B cell (primary cell): ENCODE measurements around the gene CASZ1. TPM values are rescaled to one million over a fixed set of nuclear protein-coding genes. Genes with fewer than 3 reads are reported as not detected.

Experiments
- ATAC-seq: fragments of 200-7000 bp; cut with Tn5 transposase; one replicate; pipeline ENCODE4 v1.10.0; 2021; ENCODE audit warnings: low read depth, mild to moderate bottlenecking, moderate number of reproducible peaks, moderate library complexity
- CTCF ChIA-PET: fragments of 350-600 bp; sonication (Branson Sonifier 250); formaldehyde crosslinking; loops from one replicate; lab custom pipeline; 2021; ENCODE audit warnings: antibody characterized with exemption, inconsistent platforms; lab: Charles Lee
- POLR2A ChIA-PET: fragments of 350-600 bp; sonication (Branson Sonifier 250); formaldehyde crosslinking; loops from one replicate; lab custom pipeline; 2021; ENCODE audit warnings: antibody characterized with exemption; lab: Charles Lee
- DNase-seq: peaks from one replicate; pipeline ENCODE4 v3.0.0; 2013
- H2AFZ ChIP-seq: 2 replicates; pipeline ENCODE4 v1.6.1; 2012; ENCODE audit warnings: mild to moderate bottlenecking, low read depth, low read length; ENCODE audit not compliant: insufficient read depth, poor library complexity, severe bottlenecking
- H3K27ac ChIP-seq, 2 donors: 1 replicate in 1 of 2; 2 replicates in 1 of 2; pipeline ENCODE4 v1.5.1; 2012 to 2013; ENCODE audit warnings: low read length in 2 of 2, mild to moderate bottlenecking in 2 of 2, moderate library complexity in 1 of 2
- H3K27me3 ChIP-seq, 4 experiments: fragments of 200-600 bp in 1 of 4; sonication (generic) in 1 of 4; replicated peaks in 1 of 4; 1 replicate in 2 of 4; 2 replicates in 2 of 4; pipeline versions ENCODE4 v1.6.1 to v1.7.0; 2013 to 2016; ENCODE audit warnings: low read length in 3 of 4, mild to moderate bottlenecking in 2 of 4, mixed read lengths in 1 of 4, moderate library complexity in 1 of 4; ENCODE audit not compliant: insufficient read depth in 4 of 4, control insufficient read depth in 3 of 4; ENCODE audit errors: control extremely low read depth in 1 of 4
- H3K36me3 ChIP-seq, 2 experiments: replicated peaks in 1 of 2; 1 replicate in 1 of 2; 2 replicates in 1 of 2; pipeline versions ENCODE4 v1.6.1 to v1.7.1; 2013; ENCODE audit warnings: low read length in 1 of 2; ENCODE audit not compliant: insufficient read depth in 2 of 2, control insufficient read depth in 1 of 2; ENCODE audit errors: control extremely low read depth in 1 of 2, extremely low read depth in 1 of 2
- H3K4me1 ChIP-seq, 2 donors: fragments of 200-600 bp in 1 of 2; sonication (generic) in 1 of 2; 1 replicate in 1 of 2; 2 replicates in 1 of 2; pipeline versions ENCODE4 v1.5.1 to v1.6.1; 2013 to 2017; ENCODE audit warnings: low read length in 2 of 2; ENCODE audit not compliant: control insufficient read depth in 2 of 2, insufficient read depth in 2 of 2
- H3K4me2 ChIP-seq: replicated peaks from 2 replicates; pipeline ENCODE3; 2012; ENCODE audit warnings: mild to moderate bottlenecking, low read depth, low read length; ENCODE audit not compliant: poor library complexity, severe bottlenecking
- H3K4me3 ChIP-seq, 5 experiments: fragments of 200-600 bp in 1 of 5; sonication (generic) in 1 of 5; 1 replicate in 3 of 5; 2 replicates in 2 of 5; pipeline versions ENCODE4 v1.5.1 to v1.7.0; 2011 to 2016; ENCODE audit warnings: low read length in 4 of 5, mild to moderate bottlenecking in 4 of 5, low read depth in 2 of 5, control low read depth in 1 of 5, moderate library complexity in 1 of 5; ENCODE audit not compliant: insufficient read depth in 1 of 5; ENCODE audit errors: control extremely low read depth in 1 of 5, extremely low read depth in 1 of 5
- H3K79me2 ChIP-seq: fragments of 200-600 bp; sonication (generic); one replicate; pipeline ENCODE4 v1.6.0; 2016; ENCODE audit warnings: low read length; ENCODE audit not compliant: control insufficient read depth, insufficient read depth
- H3K9ac ChIP-seq: fragments of 200-600 bp; sonication (generic); 2 replicates; pipeline ENCODE4 v1.6.1; 2017; ENCODE audit warnings: mild to moderate bottlenecking, low read length, moderate library complexity
- H3K9me3 ChIP-seq, 3 donors: one replicate each; pipeline versions ENCODE4 v1.6.1 to v1.7.1; 2013; ENCODE audit warnings: low read length in 2 of 3; ENCODE audit not compliant: control insufficient read depth in 2 of 3, insufficient read depth in 1 of 3; ENCODE audit errors: control extremely low read depth in 1 of 3
- H4K20me1 ChIP-seq: 2 replicates; pipeline ENCODE4 v1.6.0; 2012; ENCODE audit warnings: mild to moderate bottlenecking, low read length; ENCODE audit not compliant: insufficient read depth, control insufficient read depth, poor library complexity, severe bottlenecking
- H3K27ac Mint-ChIP-seq: one replicate; pipeline ENCODE4 v1.8.0; 2021; ENCODE audit warnings: mixed read lengths
- H3K27me3 Mint-ChIP-seq: one replicate; pipeline ENCODE4 v1.8.0; 2021; ENCODE audit warnings: mixed read lengths
- H3K4me1 Mint-ChIP-seq: one replicate; pipeline ENCODE4 v1.8.0; 2021; ENCODE audit warnings: mixed read lengths
- H3K4me3 Mint-ChIP-seq: one replicate; pipeline ENCODE4 v1.8.0; 2021; ENCODE audit warnings: mixed read lengths
- H3K9me3 Mint-ChIP-seq: one replicate; pipeline ENCODE4 v1.8.0; 2022; ENCODE audit warnings: mixed read lengths; ENCODE audit not compliant: insufficient read depth
- CTCF ChIP-seq: fragments of 200-600 bp; IDR thresholded peaks from one replicate; pipeline ENCODE4 v1.8.0; 2022; ENCODE audit warnings: antibody characterized with exemption, mild to moderate bottlenecking
- EZH2 ChIP-seq: IDR thresholded peaks from 2 replicates; pipeline ENCODE4 v1.6.1; 2012; ENCODE audit warnings: borderline replicate concordance, low read depth, mild to moderate bottlenecking, moderate library complexity, low read length; ENCODE audit not compliant: insufficient read depth, poor library complexity, severe bottlenecking
- WGBS: methylation state at CpG from one replicate; pipeline ENCODE4 v1.1.5; 2013; ENCODE audit warnings: missing lambda C conversion rate; ENCODE audit not compliant: insufficient coverage; 5-methylcytosine and 5-hydroxymethylcytosine counted together
- intact Hi-C: fragments of 100-400 bp; cut with micrococcal nuclease; formaldehyde crosslinking; loops from one replicate; pipeline ENCODE4 v1.10.0; 2022
- polyA plus RNA-seq: library from polyadenylated mRNA; depleted of rRNA; stranded (reverse); fragments of >200 nt; gene quantifications from 2 replicates; pipeline ENCODE4 v1.2.3, GENCODE V29; 2012
- total RNA-seq, 2 donors: library from RNA; stranded (reverse); fragments of 120-200 nt in 1 of 2; gene quantifications; 1 replicate in 1 of 2; 2 replicates in 1 of 2; pipeline versions ENCODE4 v1.2.3 to v1.2.4, GENCODE V29; 2013 to 2022

Gene CASZ1
- total and polyA plus RNA-seq, 2 donors (not counting 1 experiment from before 2014, with no cell fraction given): 9.5 to 27.2 TPM

- Histone ChIP-seq H3K4me3 (no peak overlapping the region), H3K79me2 (peaks cover 48% of the 10 kb centered on the region), H3K9me3 (no peaks in the 10 kb centered on the region), H3K27ac (no peak overlapping the region), H3K36me3 (no peaks in the 10 kb centered on the region), H3K9ac (no peak overlapping the region), H2AFZ (no peak overlapping the region), H3K4me2 (no peak overlapping the region), H3K27me3 (no peaks in the 10 kb centered on the region), H4K20me1 (peaks cover 93% of the 10 kb centered on the region), H3K4me1 (peaks cover 0 to 11% of the 10 kb centered on the region in 2 donors)
- ChIA-PET CTCF (no interaction called here), POLR2A (interaction anchor here (0.7 kb wide), 1 partner anchor 1489 kb away, joined by 5 read pairs; no protein-coding TSS in a partner anchor)
- Mint-ChIP-seq H3K4me3 (no peak overlapping the region), H3K27me3 (no peaks in the 10 kb centered on the region), H3K4me1 (peaks cover 14% of the 10 kb centered on the region), H3K27ac (no peak overlapping the region), H3K9me3 (no peaks in the 10 kb centered on the region)
- no peak for DNase-seq
- 97% methylated on average over 23 of the region's 29 CpGs for WGBS
- ATAC-seq: no peak
- intact Hi-C loops: no loop called here
- TF ChIP-seq EZH2 (no peak), CTCF (no peak)
Measured at GRCh38 chr1:10674700-10675609, 121.5 kb downstream of the CASZ1 start.

GRCh38 chr1:10674222-10674621 lies 122.2 kb downstream of the CASZ1 start:
- H3K9me3 ChIP-seq: no peaks in the 10 kb centered on the region
- no peak for ATAC-seq
- WGBS: 94% methylated on average over 16 of the region's 16 CpGs
- POLR2A ChIA-PET: no interaction called here
- no peaks in the 10 kb centered on the region for H3K27me3 Mint-ChIP-seq
- no peak overlapping the region for H3K27ac ChIP-seq
- no peak for DNase-seq
- intact Hi-C loops: no loop called here
- H3K9me3 Mint-ChIP-seq: no peaks in the 10 kb centered on the region
- no peaks in the 10 kb centered on the region for H3K36me3 ChIP-seq
- H3K4me3 ChIP-seq: no peak overlapping the region
- TF ChIP-seq CTCF: no peak
- no peak overlapping the region for H3K27ac Mint-ChIP-seq
- peaks cover 40% of the 10 kb centered on the region for H3K79me2 ChIP-seq
- H4K20me1 ChIP-seq: peaks cover 89% of the 10 kb centered on the region
- no peaks in the 10 kb centered on the region for H3K27me3 ChIP-seq
- H3K9ac ChIP-seq: no peak overlapping the region
- CTCF ChIA-PET: no interaction called here
- H3K4me1 ChIP-seq: peaks cover 0 to 11% of the 10 kb centered on the region in 2 donors
- peaks cover 14% of the 10 kb centered on the region for H3K4me1 Mint-ChIP-seq
- H3K4me2 ChIP-seq: no peak overlapping the region
- H2AFZ ChIP-seq: no peak overlapping the region
- no peak overlapping the region for H3K4me3 Mint-ChIP-seq
